Stimulated activated CD8-positive, alpha-beta memory T cell treated with anti-CD3 and anti-CD28 coated beads, Interleukin-12 subunit alpha, Interleukin-12 subunit beta, amount 100 ng/mL, for 24 hours (primary cell): ENCODE results near the gene PEAK3.

Source experiments
- DNase-seq: peaks from one replicate; pipeline ENCODE4 v3.0.0-alpha.2; 2020; ENCODE audit errors: extremely low read depth

PEAK3 gene

GRCh38 chr19:2236314-2237050 is 45.5 kb downstream of the PEAK3 start, which contains the start of the genes PLEKHJ1 and SF3A2:
PLEKHJ1 (minus strand) TSS chr19:2236329; CDS start chr19:2236248, 81 bp downstream.
SF3A2 (plus strand) TSS chr19:2236824; CDS start chr19:2243419, 6,595 bp downstream.
- peak; percentile 95 for DNase-seq

- DNase-seq, result no peak
Measured at GRCh38 chr19:2236064-2236313, 46.0 kb downstream of the PEAK3 start.

GRCh38 chr19:2235381-2236063 is 46.5 kb downstream of the PEAK3 start:
- no peak for DNase-seq

- no peak for DNase-seq
Measured at GRCh38 chr19:2234996-2235380, 47.0 kb downstream of the PEAK3 start.

- no peak for DNase-seq
Measured at GRCh38 chr19:2233601-2234280, 48.2 kb downstream of the PEAK3 start.

- no peak for DNase-seq
Measured at GRCh38 chr19:2232286-2233151, 49.5 kb downstream of the PEAK3 start.

- no peak for DNase-seq
Measured at GRCh38 chr19:2231621-2232221, 50.3 kb downstream of the PEAK3 start.

DNA sequence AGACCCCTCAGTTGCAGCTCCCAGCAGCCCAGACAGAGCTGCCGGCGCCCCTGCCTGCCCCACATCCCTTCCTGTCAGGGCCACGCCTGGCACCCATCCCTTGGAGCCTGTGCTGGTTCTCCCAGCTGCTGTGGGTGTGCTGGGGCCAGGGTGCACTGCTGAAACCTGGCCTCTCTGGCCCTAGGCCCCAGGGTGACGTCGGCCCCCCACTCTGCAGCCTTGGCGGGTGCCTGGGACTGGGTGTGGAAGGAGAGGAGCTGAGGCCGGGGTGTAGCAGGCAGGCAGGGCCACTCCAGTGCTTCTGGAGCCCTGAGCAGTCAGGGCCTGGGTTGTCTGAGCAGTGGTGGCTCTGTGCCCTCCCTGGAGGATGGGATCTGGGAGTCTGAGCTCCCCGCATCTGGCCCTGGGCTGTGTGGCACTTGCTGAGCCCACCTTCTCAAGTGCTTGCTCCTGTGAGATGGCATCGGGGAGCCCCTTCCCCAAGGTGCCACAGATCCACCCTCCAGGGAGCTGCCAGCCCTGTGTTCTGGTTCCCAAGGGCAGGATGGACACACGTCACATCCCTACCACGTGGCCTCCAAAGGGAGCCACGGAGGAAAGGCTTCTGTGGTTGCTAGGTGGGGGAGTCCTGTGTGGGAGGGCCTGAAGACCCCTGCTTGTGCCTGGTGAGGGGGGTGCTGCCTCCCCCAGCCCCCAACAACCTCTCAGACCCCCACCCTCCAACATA is 51.0 kb downstream of the PEAK3 start:
- no peak for DNase-seq

GRCh38 chr19:2230033-2230531 is 51.9 kb downstream of the PEAK3 start:
- no peak for DNase-seq

GRCh38 chr19:2229103-2230032 is 52.6 kb downstream of the PEAK3 start:
- no peak for DNase-seq

- no peak for DNase-seq
Measured at GRCh38 chr19:2228157-2229030, 53.6 kb downstream of the PEAK3 start.

- DNase-seq, result no peak
Measured at GRCh38 chr19:2227415-2228156, 54.4 kb downstream of the PEAK3 start.

- DNase-seq, result no peak
Measured at GRCh38 chr19:2226840-2227360, 55.1 kb downstream of the PEAK3 start.

GRCh38 chr19:2226051-2226839 is 55.7 kb downstream of the PEAK3 start:
- DNase-seq, result no peak

DNA sequence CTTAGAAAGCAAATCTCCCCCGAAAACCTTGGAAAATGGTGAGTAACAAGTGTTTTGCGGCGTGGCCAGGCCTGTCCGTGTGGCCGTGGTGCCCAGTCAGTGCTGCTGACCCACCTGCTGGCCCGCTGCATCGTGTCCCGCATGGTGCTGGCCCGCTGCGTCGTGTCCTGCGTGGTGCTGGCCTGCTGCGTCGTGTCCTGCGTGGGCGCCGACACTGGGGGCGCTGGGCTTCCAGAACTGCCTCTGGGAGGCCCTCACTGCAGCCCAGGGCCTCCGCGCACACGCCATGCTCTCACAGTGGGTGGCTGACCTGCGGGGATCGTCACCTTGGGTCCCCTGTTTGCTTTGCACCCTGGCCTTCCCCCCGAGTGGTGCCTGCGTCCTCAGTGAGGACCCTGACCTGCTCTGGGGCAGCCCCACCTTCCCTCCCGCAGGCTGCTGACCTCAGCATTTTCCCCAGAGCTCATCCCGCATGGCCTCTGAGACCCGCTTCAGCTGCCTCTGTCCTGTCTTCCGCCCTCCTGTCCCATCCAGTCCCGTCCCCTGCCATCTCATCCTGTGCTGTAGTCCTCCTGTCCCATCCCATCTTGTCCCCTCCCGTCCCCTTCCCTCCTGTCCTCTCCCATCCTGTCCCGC is 56.4 kb downstream of the PEAK3 start:
- DNase-seq, result no peak

DNA sequence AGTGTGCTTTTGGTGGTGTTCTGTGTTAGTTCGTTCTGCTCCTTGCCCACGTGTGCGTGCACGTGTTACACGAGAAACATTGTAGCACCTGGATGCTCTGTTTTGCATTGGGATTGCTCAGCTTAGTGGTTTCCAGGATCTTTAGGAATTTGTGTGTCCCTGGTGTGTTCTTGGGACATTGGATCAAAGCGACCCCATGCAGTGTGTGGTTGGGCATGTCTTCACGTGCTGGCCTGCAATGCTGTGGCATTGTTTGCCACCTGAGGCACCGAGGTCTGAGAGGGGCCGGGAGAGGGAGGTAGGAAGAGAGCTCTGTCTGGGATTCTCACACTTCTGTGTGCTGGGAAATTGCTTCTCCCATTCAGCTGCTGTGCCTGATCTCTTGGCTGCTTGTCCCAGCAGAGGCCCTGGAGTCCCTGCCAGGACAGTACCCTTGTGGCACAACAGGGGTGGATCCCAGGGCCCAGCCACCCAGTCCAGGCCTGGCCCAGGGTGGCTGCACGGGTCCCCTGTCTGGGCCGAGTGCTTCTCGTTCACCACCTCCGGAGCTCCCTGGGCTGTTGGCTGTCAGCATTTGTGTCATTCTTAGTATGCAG is 57.1 kb downstream of the PEAK3 start:
- DNase-seq, result no peak
